ENCODE measurements around the gene NT5C. TPM values are rescaled to one million over a fixed set of nuclear protein-coding genes. Genes with fewer than 3 reads are reported as not detected.

NT5C gene
- total RNA-seq, 2 experiments from 2014 or later: 14.1 to 16.1 TPM

DNA sequence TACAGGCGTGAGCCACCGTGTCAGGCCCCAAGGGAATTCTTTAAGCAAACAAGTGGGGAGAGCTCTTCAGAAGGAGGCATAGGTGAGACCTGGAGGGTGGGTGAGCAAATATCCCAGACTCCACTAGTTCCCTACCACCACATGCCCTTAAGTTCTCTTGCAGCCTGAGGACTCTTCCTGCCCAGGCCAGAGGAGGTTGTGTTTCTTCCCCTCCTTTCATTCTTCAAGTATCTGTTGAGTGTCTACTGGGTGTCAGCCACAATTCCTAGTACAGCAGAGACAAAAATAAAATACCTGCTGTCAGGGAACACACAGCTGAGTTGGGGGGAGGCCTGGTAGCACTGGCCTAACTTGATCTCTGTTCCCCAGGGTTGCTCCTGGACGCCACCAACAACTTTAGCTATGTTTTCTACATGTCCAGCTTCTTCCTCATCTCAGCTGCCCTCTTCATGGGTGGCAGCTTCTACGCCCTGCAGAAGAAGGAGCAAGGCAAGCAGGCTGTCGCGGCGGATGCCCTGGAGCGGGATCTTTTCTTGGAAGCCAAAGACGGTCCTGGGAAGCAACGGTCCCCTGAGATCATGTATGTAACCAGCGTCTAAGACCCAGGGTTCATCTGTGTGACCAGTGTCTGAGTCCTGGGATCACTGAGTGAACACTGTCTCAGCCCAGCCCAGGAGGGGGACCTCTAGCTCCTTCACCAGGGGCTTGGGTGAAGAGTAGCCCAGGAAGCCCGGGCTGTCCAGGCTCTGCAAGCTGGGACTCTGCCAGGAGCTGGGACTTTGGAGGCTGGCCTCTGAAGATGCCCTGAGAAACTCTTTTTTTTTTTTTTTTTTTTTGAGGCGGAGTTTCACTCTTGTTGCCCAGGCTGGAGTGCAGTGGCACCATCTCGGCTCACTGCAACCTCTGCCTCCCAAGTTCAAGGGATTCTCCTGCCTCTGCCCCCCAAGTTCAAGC, 27.7 kb downstream of the NT5C start:
- intact Hi-C loops (cut with DNase I, micrococcal nuclease): no loop called here
- ChIA-PET CTCF (interaction anchor here (0.6 kb wide), 1 partner anchor 24 kb away, joined by 4 read pairs; no protein-coding TSS in a partner anchor), POLR2A (interaction anchor here (0.9 kb wide), 1 partner anchor 44 kb away, joined by 3 read pairs; no protein-coding TSS in a partner anchor)
- ATAC-seq (ENCODE audit: poor library complexity): no peak
- H3K4me3 ChIP-seq (ENCODE audit: low read length): no peak overlapping the region
- TF ChIP-seq, protein P1, sequence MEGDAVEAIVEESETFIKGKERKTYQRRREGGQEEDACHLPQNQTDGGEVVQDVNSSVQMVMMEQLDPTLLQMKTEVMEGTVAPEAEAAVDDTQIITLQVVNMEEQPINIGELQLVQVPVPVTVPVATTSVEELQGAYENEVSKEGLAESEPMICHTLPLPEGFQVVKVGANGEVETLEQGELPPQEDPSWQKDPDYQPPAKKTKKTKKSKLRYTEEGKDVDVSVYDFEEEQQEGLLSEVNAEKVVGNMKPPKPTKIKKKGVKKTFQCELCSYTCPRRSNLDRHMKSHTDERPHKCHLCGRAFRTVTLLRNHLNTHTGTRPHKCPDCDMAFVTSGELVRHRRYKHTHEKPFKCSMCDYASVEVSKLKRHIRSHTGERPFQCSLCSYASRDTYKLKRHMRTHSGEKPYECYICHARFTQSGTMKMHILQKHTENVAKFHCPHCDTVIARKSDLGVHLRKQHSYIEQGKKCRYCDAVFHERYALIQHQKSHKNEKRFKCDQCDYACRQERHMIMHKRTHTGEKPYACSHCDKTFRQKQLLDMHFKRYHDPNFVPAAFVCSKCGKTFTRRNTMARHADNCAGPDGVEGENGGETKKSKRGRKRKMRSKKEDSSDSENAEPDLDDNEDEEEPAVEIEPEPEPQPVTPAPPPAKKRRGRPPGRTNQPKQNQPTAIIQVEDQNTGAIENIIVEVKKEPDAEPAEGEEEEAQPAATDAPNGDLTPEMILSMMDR (IDR thresholded peaks at IDR 0.05): no peak
- DNase-seq: no peak
- H3K27me3 Mint-ChIP-seq: no peaks in the 10 kb centered on the region
- no peak overlapping the region for H3K27ac Mint-ChIP-seq
- H3K9me3 ChIP-seq (ENCODE audit: control insufficient read depth in 1 of 2, insufficient read depth in 1 of 2, low read length in 2 of 2): no peaks in the 10 kb centered on the region
- peaks cover 9% of the 10 kb centered on the region for H3K36me3 ChIP-seq (ENCODE audit: insufficient read depth, low read length)
- H3K9me3 Mint-ChIP-seq: no peaks in the 10 kb centered on the region
- H3K4me1 ChIP-seq (ENCODE audit: insufficient read depth, low read length): peaks cover 4% of the 10 kb centered on the region
- H3K27ac ChIP-seq (ENCODE audit: low read depth in 1 of 2, low read length in 2 of 2): no peak overlapping the region
- no peak overlapping the region for H3K4me3 Mint-ChIP-seq
- H3K27me3 ChIP-seq (ENCODE audit: control insufficient read depth in 1 of 2, insufficient read depth in 2 of 2, low read length in 2 of 2): no peaks in the 10 kb centered on the region
- H3K36me3 Mint-ChIP-seq (ENCODE audit: low read depth): peaks cover 6% of the 10 kb centered on the region
- peaks cover 5% of the 10 kb centered on the region for H3K4me1 Mint-ChIP-seq (ENCODE audit: low read depth)

DNA sequence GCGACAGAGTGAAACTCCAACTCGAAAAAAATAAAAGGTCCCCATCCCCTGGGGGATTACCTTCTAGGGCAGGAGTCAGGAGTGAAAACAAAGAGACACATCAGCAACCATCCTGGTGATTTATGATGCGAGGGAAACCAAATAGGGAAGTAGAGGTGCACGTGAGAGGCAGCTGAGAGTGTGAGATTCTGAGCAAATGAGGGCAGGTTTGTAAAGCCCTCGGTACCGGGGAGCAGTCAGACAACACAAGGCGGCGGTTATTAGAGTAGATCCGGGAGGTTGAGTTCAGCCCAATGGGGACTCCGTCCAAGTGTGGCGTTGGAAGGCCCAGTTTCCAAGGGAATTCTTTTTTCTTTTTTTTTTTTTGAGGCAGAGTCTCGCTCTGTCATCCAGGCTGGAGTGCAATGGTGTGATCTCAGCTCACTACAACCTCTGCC, 29.1 kb downstream of the NT5C start:
- CTCF ChIA-PET: no interaction called here
- Histone ChIP-seq H3K4me1 (ENCODE audit: insufficient read depth, low read length) (no peaks in the 10 kb centered on the region), H3K27me3 (ENCODE audit: control insufficient read depth in 1 of 2, insufficient read depth in 2 of 2, low read length in 2 of 2) (no peaks in the 10 kb centered on the region), H3K36me3 (ENCODE audit: insufficient read depth, low read length) (peaks cover 13% of the 10 kb centered on the region), H3K27ac (ENCODE audit: low read depth in 1 of 2, low read length in 2 of 2) (no peak overlapping the region), H3K9me3 (ENCODE audit: control insufficient read depth in 1 of 2, insufficient read depth in 1 of 2, low read length in 2 of 2) (no peaks in the 10 kb centered on the region), H3K4me3 (ENCODE audit: low read length) (no peak overlapping the region)
- H3K36me3 Mint-ChIP-seq (ENCODE audit: low read depth): peaks cover 6% of the 10 kb centered on the region
- intact Hi-C loops (cut with DNase I, micrococcal nuclease): no loop called here
- TF ChIP-seq, protein P1 (IDR thresholded peaks at IDR 0.05): no peak
- H3K27me3 Mint-ChIP-seq: no peaks in the 10 kb centered on the region
- DNase-seq (peak in 2 of 14 experiments; percentile 57 to 61), ATAC-seq (ENCODE audit: poor library complexity) (no peak)
- H3K27ac Mint-ChIP-seq: no peak overlapping the region
- POLR2A ChIA-PET: interaction anchor here (0.7 kb wide), 1 partner anchor 25 kb away, joined by 3 read pairs; no protein-coding TSS in a partner anchor
- H3K4me3 Mint-ChIP-seq: no peak overlapping the region
- no peaks in the 10 kb centered on the region for H3K4me1 Mint-ChIP-seq (ENCODE audit: low read depth)
- H3K9me3 Mint-ChIP-seq: no peaks in the 10 kb centered on the region

DNA sequence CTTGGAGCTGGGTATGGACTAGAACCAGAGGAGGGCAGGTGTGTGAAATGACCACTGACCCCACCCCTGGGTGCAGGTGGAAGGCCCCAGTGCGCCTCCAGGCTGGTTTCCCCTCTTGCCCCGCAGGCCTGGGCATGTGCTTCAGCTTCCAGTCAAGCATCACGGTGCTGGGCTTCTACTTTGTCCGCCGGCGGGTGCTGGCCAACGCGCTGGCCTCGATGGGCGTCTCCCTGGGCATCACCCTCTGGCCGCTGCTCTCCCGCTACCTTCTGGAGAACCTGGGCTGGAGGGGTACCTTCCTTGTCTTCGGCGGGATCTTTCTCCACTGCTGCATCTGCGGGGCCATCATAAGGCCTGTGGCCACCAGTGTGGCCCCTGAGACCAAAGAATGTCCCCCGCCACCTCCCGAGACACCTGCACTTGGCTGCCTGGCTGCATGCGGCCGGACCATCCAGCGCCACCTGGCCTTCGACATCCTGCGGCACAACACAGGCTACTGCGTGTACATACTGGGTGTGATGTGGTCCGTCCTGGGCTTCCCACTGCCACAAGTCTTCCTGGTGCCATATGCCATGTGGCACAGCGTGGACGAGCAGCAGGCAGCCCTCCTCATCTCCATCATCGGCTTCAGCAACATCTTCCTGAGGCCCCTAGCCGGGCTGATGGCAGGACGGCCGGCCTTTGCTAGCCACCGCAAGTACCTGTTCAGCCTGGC, 31.5 kb downstream of the NT5C start:
- Mint-ChIP-seq H3K27ac (no peak overlapping the region), H3K4me3 (no peak overlapping the region), H3K4me1 (ENCODE audit: low read depth) (no peaks in the 10 kb centered on the region), H3K36me3 (ENCODE audit: low read depth) (no peaks in the 10 kb centered on the region), H3K27me3 (no peaks in the 10 kb centered on the region), H3K9me3 (no peaks in the 10 kb centered on the region)
- TF ChIP-seq, protein P1 (IDR thresholded peaks at IDR 0.05): no peak
- Histone ChIP-seq H3K27ac (ENCODE audit: low read depth in 1 of 2, low read length in 2 of 2) (no peak overlapping the region), H3K4me1 (ENCODE audit: insufficient read depth, low read length) (no peaks in the 10 kb centered on the region), H3K27me3 (ENCODE audit: control insufficient read depth in 1 of 2, insufficient read depth in 2 of 2, low read length in 2 of 2) (no peaks in the 10 kb centered on the region), H3K9me3 (ENCODE audit: control insufficient read depth in 1 of 2, insufficient read depth in 1 of 2, low read length in 2 of 2) (no peaks in the 10 kb centered on the region), H3K36me3 (ENCODE audit: insufficient read depth, low read length) (peaks cover 13% of the 10 kb centered on the region), H3K4me3 (ENCODE audit: low read length) (no peak overlapping the region)
- no peak for ATAC-seq (ENCODE audit: poor library complexity)
- CTCF ChIA-PET: interaction anchor here (1.8 kb wide), 1 partner anchor 14 kb away, joined by 5 read pairs; no protein-coding TSS in a partner anchor
- POLR2A ChIA-PET: interaction anchor here (1.2 kb wide), 1 partner anchor 161 kb away, joined by 3 read pairs; the partner anchor contains the start of genes GGA3 and MRPS7
- no peak for DNase-seq
- intact Hi-C loops (cut with DNase I, micrococcal nuclease): no loop called here

All from CD4-positive, alpha-beta T cell (primary cell).